Karpas-422 (cell line): ENCODE results near the gene SSR4. TPM values are rescaled to one million over a fixed set of nuclear protein-coding genes. Genes with fewer than 3 reads are reported as not detected.
A peak's percentile ranks its signal among the peaks of the same experiment; 100 is the strongest.
"Not testable (repeated sequence)": the region's sequence is repeated elsewhere in the genome, so short reads cannot be mapped to it uniquely, and the experiment has no call there.

ENCODE experiments used
- DNase-seq: peaks from one replicate; pipeline ENCODE4 v3.0.0-alpha.2; 2015
- H2AFZ ChIP-seq: fragments of 200-600 bp; sonication (generic); 2 replicates; pipeline ENCODE4 v1.6.1; 2014; ENCODE audit warnings: antibody characterized with exemption, low read length, mixed read lengths
- H3K27ac ChIP-seq: fragments of 200-600 bp; sonication (generic); 2 replicates; pipeline ENCODE4 v1.5.1; 2014; ENCODE audit warnings: mild to moderate bottlenecking, low read length, moderate library complexity
- H3K27me3 ChIP-seq: fragments of 200-600 bp; sonication (generic); 2 replicates; pipeline ENCODE4 v1.6.1; 2014; ENCODE audit warnings: low read length, mixed read lengths
- H3K36me3 ChIP-seq: fragments of 200-600 bp; sonication (generic); 2 replicates; pipeline ENCODE4 v1.6.1; 2014; ENCODE audit warnings: low read length, mixed read lengths; ENCODE audit not compliant: insufficient read depth
- H3K4me1 ChIP-seq: fragments of 200-600 bp; sonication (generic); 2 replicates; pipeline ENCODE4 v1.6.1; 2014; ENCODE audit warnings: mild to moderate bottlenecking, low read length, mixed read lengths
- H3K4me2 ChIP-seq: fragments of 200-600 bp; sonication (generic); 2 replicates; pipeline ENCODE4 v1.6.1; 2014; ENCODE audit warnings: low read length, low read depth, mild to moderate bottlenecking; ENCODE audit not compliant: poor library complexity, severe bottlenecking
- H3K4me3 ChIP-seq: fragments of 200-600 bp; sonication (generic); 2 replicates; pipeline ENCODE4 v1.5.1; 2014; ENCODE audit warnings: mild to moderate bottlenecking, antibody characterized with exemption, low read length, mixed read lengths
- H3K79me2 ChIP-seq: fragments of 200-600 bp; sonication (generic); 2 replicates; pipeline ENCODE4 v1.6.1; 2014; ENCODE audit warnings: mild to moderate bottlenecking, low read length, mixed read lengths
- H3K9ac ChIP-seq: fragments of 200-600 bp; sonication (generic); 2 replicates; pipeline ENCODE4 v1.6.0; 2014; ENCODE audit warnings: low read length
- H3K9me2 ChIP-seq: fragments of 200-600 bp; sonication (generic), shearing (Covaris generic); replicated peaks from 2 replicates; pipeline ENCODE4 v1.6.0; 2014; ENCODE audit warnings: mild to moderate bottlenecking, low read length, moderate library complexity; ENCODE audit not compliant: insufficient read depth
- H3K9me3 ChIP-seq: fragments of 300-700, 200-600 bp; sonication (generic); 2 replicates; pipeline ENCODE4 v1.6.1; 2014; ENCODE audit warnings: low read length, mixed read lengths
- H4K20me1 ChIP-seq: fragments of 200-600 bp; sonication (generic); 2 replicates; pipeline ENCODE4 v1.6.1; 2014; ENCODE audit warnings: mild to moderate bottlenecking, antibody characterized with exemption, low read length, low read depth; ENCODE audit not compliant: insufficient read depth
- total RNA-seq: library from RNA; depleted of rRNA; stranded (reverse); fragments of >200 nt; shearing (Covaris generic); gene quantifications from 2 replicates; pipeline ENCODE4 v1.2.3, GENCODE V29; 2014; ENCODE audit warnings: low replicate concordance; rRNA removed

Gene SSR4
- 249 and 310 TPM in 2 replicates for total RNA-seq

- no peaks in the 10 kb centered on the region for H3K9me2 ChIP-seq
- H4K20me1 ChIP-seq, result peaks cover 10% of the 10 kb centered on the region; the same call in 1 of the 2 replicates
- H3K4me3 ChIP-seq, result peak within 1 kb of the TSS; percentile 80
- H3K27ac ChIP-seq, result peak within 1 kb of the TSS; percentile 69
- no peaks in the 10 kb centered on the region; the same call in 1 of the 2 replicates for H3K36me3 ChIP-seq
- H3K79me2 ChIP-seq, result peaks cover 35% of the 10 kb centered on the region
- H2AFZ ChIP-seq, result no peak within 1 kb of the TSS
- peaks cover 17% of the 10 kb centered on the region for H3K4me1 ChIP-seq
- H3K9me3 ChIP-seq, result no peaks in the 10 kb centered on the region
- DNase-seq, result peak; percentile 96
- H3K27me3 ChIP-seq, result no peaks in the 10 kb centered on the region
- peak within 1 kb of the TSS; percentile 96 for H3K9ac ChIP-seq
- peak within 1 kb of the TSS; percentile 82 for H3K4me2 ChIP-seq
These were observed at the start of gene SSR4, which contains the start of gene IDH3G for GRCh38 chrX:153794018-153794896. Gene SSR4 (plus strand): TSS chrX:153794668. CDS start chrX:153794688, 20 bp downstream. Gene IDH3G (minus strand): TSS chrX:153794375. CDS start chrX:153794326, 49 bp downstream.

DNA sequence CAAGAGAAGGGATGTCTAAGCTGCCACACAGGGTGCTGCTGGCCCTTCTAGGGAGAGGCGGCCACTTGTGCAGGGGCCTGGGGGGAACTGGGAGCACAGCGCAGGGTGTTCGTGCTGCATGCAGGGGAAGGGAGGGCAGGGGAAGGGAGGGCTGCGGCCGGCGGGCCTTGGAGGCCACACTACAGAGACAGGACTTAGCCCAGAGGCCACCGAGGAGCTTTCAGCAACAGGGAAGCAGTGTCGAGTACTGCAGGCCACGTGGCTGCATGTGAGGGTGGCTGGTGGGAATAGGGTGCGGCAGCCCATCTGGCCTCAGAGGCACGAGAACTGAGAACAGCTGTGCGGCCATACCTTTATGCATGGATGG lies 49.4 kb upstream of the SSR4 start:
- H3K36me3 ChIP-seq, H3K4me3 ChIP-seq, H3K27me3 ChIP-seq, H3K9ac ChIP-seq, H3K27ac ChIP-seq, H2AFZ ChIP-seq, H3K9me2 ChIP-seq, H3K4me2 ChIP-seq, H3K9me3 ChIP-seq, H4K20me1 ChIP-seq, H3K79me2 ChIP-seq: not testable (repeated sequence)
- H3K4me1 ChIP-seq, result peaks cover 24% of the 10 kb centered on the region
- DNase-seq, result peak; percentile 35

DNA sequence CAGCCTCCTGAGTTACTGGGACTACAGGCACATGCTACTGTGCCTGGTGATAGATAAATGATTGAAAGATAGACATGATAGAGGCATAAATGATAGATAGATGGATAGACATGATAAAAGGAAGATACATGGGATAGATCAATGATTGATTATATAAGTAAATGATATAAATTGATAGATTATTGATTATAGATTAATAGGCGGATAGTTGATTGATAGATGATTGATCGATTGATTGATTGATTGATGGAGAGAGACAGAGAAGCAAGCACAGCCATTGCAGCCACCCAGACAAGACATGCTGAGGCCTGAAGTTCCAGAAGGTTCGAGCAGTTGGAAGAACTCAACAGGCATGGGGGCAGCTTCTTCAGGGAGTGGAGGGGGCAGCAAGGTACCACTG lies 48.1 kb upstream of the SSR4 start:
- H3K4me3 ChIP-seq, result no peak overlapping the region

DNA sequence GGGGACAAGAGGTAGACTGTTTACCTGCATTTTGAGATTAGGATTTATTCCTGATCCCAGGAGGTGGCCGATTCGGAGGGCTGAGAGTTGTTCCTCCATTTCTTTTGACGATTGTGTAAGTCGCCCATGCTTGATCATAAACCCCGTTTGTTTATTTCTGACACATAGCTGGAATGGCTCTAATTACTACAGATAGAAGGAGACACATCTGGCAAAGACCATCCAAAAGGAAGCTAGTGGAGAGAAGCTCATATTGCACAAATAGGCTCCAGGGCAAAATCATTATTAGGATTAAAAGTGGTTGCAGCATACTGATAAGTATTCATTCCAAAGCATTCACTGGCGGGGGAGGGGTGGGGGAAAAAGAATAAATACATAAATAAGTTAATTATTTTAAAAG lies 47.5 kb upstream of the SSR4 start:
- not testable (repeated sequence) for H4K20me1 ChIP-seq, H3K4me2 ChIP-seq, H3K9me2 ChIP-seq, H3K36me3 ChIP-seq, H3K27ac ChIP-seq, H3K9ac ChIP-seq, H3K79me2 ChIP-seq, H2AFZ ChIP-seq, H3K9me3 ChIP-seq, H3K4me3 ChIP-seq, DNase-seq, H3K27me3 ChIP-seq
- peaks cover 37% of the 10 kb centered on the region for H3K4me1 ChIP-seq

More for the DNA sequence above, 48.1 kb upstream of the SSR4 start:
- no peaks in the 10 kb centered on the region for H3K27me3 ChIP-seq
- peaks cover 37% of the 10 kb centered on the region for H3K4me1 ChIP-seq
- no peaks in the 10 kb centered on the region for H3K36me3 ChIP-seq
- no peak overlapping the region for H2AFZ ChIP-seq
- no peaks in the 10 kb centered on the region for H3K79me2 ChIP-seq
- 0 out of 2 replicates have a peak, but pooled peaks cover 5% of the 10 kb centered on the region for H4K20me1 ChIP-seq
- no peak overlapping the region for H3K4me2 ChIP-seq
- no peaks in the 10 kb centered on the region for H3K9me2 ChIP-seq
- no peak overlapping the region for H3K9ac ChIP-seq
- no peak for DNase-seq
- H3K9me3 ChIP-seq, result no peaks in the 10 kb centered on the region
- no peak overlapping the region for H3K27ac ChIP-seq

DNA sequence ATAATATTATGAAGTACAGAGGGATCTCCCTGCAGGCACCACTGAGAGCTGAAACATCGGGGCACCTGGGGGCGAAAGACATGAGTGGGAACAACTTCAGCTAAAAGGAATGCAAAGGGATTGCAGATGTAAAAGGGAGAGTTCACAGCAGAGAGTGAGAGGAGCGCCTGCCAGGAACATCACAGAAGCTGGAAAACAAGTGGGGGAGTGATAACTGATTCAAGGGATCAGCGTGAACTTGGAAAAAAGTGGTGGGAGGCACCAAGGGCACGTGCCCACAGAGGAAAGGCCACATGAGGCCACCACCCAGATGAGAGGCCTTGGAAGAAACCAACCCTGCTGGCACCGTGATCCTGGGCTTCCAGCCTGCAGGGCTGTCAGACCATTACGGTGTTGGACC lies 45.5 kb upstream of the SSR4 start:
- not testable (repeated sequence) for H3K27ac ChIP-seq, H3K27me3 ChIP-seq, H2AFZ ChIP-seq, DNase-seq, H4K20me1 ChIP-seq, H3K4me3 ChIP-seq, H3K9me3 ChIP-seq, H3K9me2 ChIP-seq, H3K36me3 ChIP-seq, H3K4me2 ChIP-seq, H3K79me2 ChIP-seq, H3K9ac ChIP-seq
- H3K4me1 ChIP-seq, result peaks cover 21% of the 10 kb centered on the region

GRCh38 chrX:153750127-153750774 lies 44.2 kb upstream of the SSR4 start:
- Histone ChIP-seq H4K20me1 (0 out of 2 replicates have a peak, but pooled peaks cover 5% of the 10 kb centered on the region), H3K4me1 (peaks cover 18% of the 10 kb centered on the region), H2AFZ (no peak overlapping the region), H3K27ac (no peak overlapping the region), H3K79me2 (no peaks in the 10 kb centered on the region), H3K4me3 (0 out of 2 replicates have a peak overlapping the region, but pooled peaks have one; percentile 25), H3K36me3 (no peaks in the 10 kb centered on the region), H3K27me3 (no peaks in the 10 kb centered on the region), H3K4me2 (peak overlapping the region; percentile 67), H3K9ac (peak overlapping the region; percentile 35; the same call in 1 of the 2 replicates), H3K9me3 (no peaks in the 10 kb centered on the region), H3K9me2 (no peaks in the 10 kb centered on the region)
- peak; percentile 39 for DNase-seq

- DNase-seq, result peak; percentile 51
- Histone ChIP-seq H3K9me2 (no peaks in the 10 kb centered on the region), H3K36me3 (no peaks in the 10 kb centered on the region), H3K27me3 (no peaks in the 10 kb centered on the region), H3K4me3 (no peak overlapping the region), H2AFZ (no peak overlapping the region), H3K27ac (no peak overlapping the region), H3K4me1 (peaks cover 16% of the 10 kb centered on the region), H4K20me1 (0 out of 2 replicates have a peak, but pooled peaks cover 5% of the 10 kb centered on the region), H3K9ac (no peak overlapping the region), H3K9me3 (no peaks in the 10 kb centered on the region), H3K4me2 (no peak overlapping the region), H3K79me2 (no peaks in the 10 kb centered on the region)
These were observed 39.3 kb upstream of the SSR4 start for GRCh38 chrX:153755136-153755535.

GRCh38 chrX:153761863-153762262 lies 32.6 kb upstream of the SSR4 start:
- H3K36me3 ChIP-seq, result no peaks in the 10 kb centered on the region
- H4K20me1 ChIP-seq, result 0 out of 2 replicates have a peak, but pooled peaks cover under 1% of the 10 kb centered on the region
- no peak overlapping the region for H2AFZ ChIP-seq
- H3K4me3 ChIP-seq, result no peak overlapping the region
- H3K9me2 ChIP-seq, result no peaks in the 10 kb centered on the region
- H3K4me1 ChIP-seq, result peaks cover 3% of the 10 kb centered on the region; the same call in 1 of the 2 replicates
- H3K27me3 ChIP-seq, result no peaks in the 10 kb centered on the region
- H3K27ac ChIP-seq, result no peak overlapping the region
- no peak overlapping the region for H3K9ac ChIP-seq
- H3K9me3 ChIP-seq, result no peaks in the 10 kb centered on the region
- H3K4me2 ChIP-seq, result no peak overlapping the region
- DNase-seq, result peak; percentile 49
- no peaks in the 10 kb centered on the region for H3K79me2 ChIP-seq
